GM18505 (cell line): ENCODE results near the gene SCIMP.

Experiments
- ATAC-seq: cut with Tn5 transposase; IDR thresholded peaks from one replicate; pipeline ENCODE4 v1.9.1; 2021; ENCODE audit not compliant: unreplicated experiment
- POLR2A ChIP-seq: IDR thresholded peaks from 4 replicates; pipeline ENCODE4 v1.6.1; 2011; ENCODE audit warnings: borderline replicate concordance; ENCODE audit not compliant: insufficient read depth, insufficient read length; ENCODE audit errors: extremely low read depth

SCIMP gene

DNA sequence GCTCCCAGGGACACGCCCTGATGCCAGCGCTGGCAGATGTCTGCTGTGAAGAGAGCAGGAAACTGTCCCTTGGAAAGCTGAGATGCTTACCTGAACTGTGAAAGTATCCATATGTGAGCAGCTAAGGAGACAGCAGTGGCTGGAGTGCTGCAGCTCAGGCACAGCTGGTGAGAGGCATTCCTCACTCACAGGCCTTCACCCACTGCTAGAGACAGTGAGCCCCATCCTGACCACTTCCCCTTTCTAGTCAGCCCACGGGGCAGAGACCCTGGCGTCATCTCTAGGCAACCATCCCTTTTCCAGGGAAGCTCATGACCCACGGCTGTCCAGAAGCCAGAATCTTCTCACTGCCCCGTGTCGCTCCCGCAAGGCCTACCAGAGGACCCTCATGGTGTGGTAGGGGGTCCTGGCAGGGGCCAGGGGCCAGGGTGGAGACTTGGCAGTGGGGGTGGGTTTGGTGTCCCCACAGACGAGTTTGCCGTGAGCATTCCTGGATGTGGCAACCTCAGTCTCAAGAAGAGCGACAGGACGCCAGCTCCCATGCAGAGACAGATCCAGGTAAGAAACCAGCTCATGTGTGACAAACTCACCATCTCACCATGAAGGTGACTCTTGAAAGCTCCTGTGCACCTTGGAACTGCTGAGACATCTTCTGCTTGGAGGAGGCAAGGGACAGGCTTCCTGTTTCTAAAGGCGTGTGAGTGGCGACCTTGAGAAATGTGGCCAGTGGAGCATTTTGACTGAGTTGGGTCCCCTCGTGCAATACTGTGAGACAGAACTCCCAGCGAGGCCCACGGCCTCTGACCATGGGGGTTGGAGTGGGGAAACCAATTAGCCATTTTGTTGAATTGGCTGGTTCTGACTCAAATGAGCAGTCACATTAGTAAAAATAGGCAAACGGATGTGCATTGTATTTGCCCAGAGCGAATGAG, at the start of gene SCIMP:
Gene SCIMP (minus strand): TSS at position 216 of the 932 bp plus-strand sequence. CDS start 105 bp downstream, at position 111.
- peak; percentile 97 for TF ChIP-seq POLR2A
- peak; percentile 44 for ATAC-seq

DNA sequence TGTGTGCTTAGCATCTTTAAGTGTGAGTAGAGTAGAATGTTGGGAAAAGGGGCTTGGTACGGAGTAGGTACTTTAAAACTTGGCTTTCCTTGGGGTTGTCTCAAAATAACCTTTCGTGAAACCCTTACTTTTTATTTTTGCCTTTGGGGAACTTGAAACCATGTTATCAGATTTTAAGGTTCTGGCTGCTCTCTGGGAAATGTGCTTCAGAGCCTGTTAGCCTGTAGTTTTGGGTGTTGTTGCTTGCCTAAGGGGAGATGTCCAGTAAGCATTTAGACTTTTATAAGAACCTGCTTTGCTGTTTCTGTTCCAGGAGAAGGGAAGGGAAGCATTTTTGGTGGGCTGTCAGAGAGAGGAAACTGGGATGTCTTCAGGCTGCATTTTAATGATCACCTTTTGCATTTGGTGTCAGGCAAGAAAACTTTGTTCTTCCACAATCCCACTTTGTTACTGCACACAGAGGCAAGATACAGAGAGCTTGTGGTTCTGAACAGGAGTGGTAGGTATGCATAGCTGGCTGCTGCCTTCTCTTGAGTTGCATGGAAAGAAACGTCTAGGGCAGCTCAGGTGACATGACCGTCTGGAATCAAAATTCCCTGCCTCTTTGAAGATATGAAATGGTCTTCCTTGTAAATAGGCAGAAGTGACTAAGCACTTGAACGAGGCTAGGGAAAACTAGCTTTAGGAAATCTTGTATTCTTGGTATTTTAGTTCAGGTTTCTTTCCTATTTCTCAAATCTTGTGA, 49.1 kb upstream of the SCIMP start:
- no peak for ATAC-seq
- no peak for TF ChIP-seq POLR2A

DNA sequence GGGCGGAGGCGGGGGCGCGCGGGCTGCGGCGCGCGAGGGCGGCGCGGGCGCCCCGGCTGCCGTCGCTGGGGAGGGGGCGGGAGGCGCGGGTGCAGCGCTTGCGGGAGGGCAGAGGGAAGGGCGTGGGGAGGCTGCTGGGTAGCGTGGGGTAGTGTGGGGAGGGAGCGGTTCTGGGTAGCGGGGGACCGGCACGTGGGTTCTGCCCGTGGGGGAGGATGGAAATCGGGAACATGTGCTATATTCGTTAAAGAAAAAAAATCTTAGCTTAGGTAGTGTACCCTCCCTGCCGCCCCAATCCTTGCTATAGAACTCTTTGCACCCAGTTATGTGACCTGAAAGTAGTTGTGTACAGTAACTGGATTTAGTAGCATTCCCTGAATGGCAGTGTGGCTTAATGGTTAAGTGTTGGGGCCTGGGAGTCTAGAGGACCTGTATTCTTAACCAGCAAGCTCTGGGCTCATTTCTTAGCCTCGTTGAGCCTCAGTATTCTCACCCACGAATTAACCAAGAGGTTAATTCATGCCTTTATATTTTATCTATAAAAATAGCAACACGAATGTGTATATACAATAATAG, 48.1 kb upstream of the SCIMP start:
- no peak for TF ChIP-seq POLR2A
- no peak for ATAC-seq

DNA sequence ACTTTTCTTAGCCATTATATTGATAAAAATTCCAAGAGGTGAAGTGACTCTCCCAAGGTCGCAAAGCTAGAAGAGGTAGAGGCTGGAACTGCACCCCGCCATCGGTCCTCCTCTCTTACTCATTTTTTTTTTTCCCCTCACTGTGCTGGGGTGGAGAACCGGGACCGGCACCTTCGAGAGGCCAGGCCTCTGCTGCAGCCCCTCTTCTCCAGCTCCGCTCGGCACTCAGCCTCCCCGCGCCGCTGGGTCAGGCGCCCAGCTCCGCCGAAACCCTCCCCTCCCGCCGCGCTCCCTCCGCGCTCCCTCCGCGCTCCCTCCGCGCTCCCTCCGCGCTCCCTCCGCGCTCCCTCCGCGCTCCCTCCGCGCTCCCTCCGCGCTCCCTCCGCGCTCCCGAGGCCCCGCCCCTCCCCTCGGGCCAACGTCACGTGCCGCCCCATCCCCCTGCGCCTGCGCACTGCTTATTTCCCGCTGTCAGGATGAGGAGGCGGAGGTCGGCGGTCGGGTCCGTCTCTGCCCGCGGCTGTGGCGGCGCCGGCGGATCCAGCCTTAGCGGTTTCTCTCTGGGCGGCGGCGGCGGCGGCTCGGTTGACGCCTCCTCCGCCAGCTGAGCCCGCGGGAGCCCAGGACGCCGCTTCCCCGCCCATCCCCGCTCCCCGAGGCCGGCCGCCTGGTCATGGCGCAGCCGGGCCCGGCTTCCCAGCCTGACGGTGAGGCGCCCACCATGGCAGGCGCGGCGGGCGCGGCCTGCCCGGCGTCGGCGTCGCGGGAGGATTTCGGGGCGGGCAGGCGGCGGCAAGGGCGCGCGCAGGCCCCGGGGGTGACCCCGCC, 47.4 kb upstream of the SCIMP start, which contains the start of gene RABEP1:
Gene RABEP1 (plus strand): TSS at position 471 of the 828 bp plus-strand sequence. CDS start 203 bp downstream, at position 674.
- peak; percentile 76 for TF ChIP-seq POLR2A
- ATAC-seq = peak; percentile 84

DNA sequence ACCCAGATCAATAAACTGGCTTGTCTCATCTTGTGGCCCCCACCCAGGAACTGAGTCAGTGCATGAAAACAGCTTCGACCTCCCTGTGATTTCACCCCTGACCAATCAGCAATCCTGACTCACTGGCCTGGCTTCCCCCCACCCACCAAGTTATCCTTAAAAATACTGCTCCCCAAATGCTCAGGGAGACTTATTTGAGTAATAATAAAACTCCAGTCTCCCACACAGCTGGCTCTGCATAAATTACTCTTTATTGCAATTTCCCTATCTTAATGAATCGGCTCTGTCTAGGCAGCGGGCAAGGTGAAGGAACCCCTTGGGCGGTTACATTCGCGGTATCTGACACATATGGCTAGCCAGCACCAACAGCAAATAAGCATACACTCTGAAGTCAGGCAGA, 37.7 kb upstream of the SCIMP start:
- TF ChIP-seq POLR2A = no peak

DNA sequence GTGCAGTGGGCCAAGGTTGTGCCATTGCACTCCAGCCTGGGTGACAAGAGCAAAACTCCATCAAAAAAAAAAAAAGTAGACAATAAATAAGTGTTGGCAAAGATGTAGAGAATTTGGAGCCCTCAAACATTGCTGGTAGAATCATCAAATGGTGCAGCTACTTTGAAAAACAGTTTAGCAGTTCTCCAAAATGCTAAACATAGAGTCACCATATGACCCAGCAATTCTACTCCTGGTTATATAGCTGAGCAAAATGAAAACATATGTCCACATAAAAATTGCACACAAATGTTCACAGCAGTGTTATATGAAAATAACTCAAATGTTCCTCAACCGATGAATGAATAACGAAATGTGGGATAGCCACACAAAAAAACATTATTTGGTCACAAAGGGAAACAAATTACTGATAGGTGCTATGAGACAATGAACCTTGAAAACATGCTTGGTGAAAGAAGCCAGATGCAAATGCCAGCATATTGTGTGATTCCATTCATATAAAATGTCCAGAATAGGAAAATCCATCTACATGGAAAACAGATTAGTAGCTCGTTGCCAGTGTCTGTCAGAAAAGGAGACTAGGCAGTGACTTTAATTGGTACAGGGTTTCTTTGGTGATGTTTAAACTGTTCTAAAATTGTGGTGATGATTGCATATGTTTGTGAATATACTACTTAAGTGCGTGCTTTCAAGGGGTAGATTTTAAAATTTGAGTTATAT, 34.7 kb upstream of the SCIMP start:
- no peak for ATAC-seq
- TF ChIP-seq POLR2A = no peak

More for the DNA sequence above, 37.7 kb upstream of the SCIMP start:
- ATAC-seq = no peak

DNA sequence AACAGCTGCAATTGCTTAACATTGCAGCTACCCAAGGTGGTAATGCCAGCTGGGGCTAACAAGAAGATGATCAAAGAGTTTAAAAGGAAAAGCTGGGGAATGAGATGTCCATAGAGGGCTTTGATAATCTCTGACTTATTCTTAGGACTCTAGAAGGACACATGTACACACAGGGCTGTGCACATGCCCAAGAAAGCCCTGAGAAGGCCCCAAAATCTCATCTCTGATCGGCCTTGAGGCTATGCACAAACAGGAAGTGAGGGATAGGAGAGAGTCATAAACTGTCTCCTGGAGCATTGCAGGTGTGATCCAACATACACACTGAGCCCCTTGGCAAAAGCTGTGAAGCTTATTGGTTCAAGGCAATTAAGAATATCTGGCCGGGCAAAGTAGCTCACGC, 30.2 kb upstream of the SCIMP start:
- ATAC-seq = no peak

DNA sequence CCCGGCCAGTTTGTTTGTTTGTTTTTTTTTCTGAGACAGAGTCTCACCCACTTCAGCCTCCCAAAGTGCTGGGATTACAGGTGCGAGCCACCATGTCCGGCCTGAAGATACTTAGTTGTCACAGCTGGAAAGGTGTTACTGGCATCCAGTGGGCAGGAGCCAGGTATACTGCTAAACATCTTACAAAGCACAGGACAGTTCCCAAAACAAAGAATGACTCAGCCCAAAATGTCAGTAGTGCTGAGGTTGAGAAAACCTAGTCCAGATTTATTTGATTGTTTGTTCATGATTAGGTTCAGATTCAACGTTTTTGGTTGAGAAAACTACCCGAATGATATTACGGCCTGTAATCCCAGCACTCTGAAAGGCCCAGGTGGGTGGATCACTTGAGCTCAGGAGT, 28.8 kb upstream of the SCIMP start:
- TF ChIP-seq POLR2A = no peak
- no peak for ATAC-seq

More for the DNA sequence above, 30.2 kb upstream of the SCIMP start:
- no peak for TF ChIP-seq POLR2A

DNA sequence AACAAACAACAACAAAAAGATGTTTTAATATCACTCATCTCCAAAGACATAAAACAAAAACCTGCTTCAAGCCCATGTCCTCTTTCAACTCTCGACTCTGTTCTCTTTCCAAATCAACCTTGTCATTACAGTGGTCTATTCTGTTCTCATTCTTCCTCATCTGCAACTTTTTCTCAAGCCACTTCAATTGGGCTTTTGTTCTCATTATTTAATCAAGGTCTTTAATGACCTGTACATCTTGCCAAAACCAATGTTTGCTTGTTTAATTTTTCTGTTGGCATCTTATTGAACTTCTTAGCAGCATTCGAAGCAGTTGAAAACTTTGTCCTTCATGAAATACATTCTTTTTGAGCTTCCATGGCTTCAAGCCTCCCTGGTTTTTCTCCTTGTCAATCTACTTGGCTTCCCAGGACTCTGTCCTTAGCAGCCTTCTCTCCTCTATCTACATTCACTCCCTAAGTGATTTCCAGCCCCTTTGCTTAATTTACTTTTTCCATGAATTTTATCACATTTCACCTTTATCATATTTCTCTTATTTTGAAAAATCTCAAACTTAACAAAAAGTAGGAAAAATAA, 27.8 kb upstream of the SCIMP start:
- ATAC-seq = no peak
- no peak for TF ChIP-seq POLR2A

DNA sequence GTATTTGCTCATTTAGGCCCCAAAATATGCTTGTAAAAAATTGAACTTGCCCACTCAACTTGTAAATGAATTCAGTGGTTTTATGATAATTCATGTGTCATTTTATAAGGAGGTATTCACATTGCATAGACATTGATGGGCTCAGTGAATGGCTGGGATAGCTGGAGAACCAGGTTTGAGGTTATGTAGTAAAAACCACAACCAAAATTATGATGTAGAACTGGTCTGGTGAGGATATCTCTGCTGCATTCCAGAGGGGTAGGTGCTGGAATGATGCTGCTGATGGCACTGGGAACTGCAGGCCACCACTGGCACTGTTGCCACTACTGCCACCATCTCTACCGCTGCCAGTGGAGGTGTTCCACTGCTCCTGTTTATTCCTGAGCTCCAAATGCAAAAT, 25.9 kb upstream of the SCIMP start:
- no peak for TF ChIP-seq POLR2A
- no peak for ATAC-seq

DNA sequence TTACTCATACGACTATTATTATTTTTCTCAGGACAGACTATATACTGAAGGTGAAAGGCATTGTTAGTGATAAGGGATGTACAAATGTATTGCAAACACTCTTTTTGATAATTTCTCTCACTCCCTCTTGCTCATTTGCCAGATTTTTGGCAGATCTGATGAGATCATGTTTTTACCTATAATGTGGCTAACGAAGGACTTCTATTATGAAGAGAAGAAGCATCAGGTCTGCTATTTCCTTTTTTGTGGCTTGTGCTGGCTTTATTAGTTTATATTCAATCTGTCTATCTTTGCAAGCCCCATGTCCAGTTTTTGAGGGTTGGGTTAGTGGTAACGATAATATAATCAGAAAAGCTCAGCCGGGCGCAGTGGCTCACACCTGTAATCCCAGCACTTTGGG, 22.5 kb upstream of the SCIMP start:
- no peak for TF ChIP-seq POLR2A
- no peak for ATAC-seq
